ENCODE results near the gene NUP37.
"Not testable (repeated sequence)": the region's sequence is repeated elsewhere in the genome, so short reads cannot be mapped to it uniquely, and the experiment has no call there.

DNA sequence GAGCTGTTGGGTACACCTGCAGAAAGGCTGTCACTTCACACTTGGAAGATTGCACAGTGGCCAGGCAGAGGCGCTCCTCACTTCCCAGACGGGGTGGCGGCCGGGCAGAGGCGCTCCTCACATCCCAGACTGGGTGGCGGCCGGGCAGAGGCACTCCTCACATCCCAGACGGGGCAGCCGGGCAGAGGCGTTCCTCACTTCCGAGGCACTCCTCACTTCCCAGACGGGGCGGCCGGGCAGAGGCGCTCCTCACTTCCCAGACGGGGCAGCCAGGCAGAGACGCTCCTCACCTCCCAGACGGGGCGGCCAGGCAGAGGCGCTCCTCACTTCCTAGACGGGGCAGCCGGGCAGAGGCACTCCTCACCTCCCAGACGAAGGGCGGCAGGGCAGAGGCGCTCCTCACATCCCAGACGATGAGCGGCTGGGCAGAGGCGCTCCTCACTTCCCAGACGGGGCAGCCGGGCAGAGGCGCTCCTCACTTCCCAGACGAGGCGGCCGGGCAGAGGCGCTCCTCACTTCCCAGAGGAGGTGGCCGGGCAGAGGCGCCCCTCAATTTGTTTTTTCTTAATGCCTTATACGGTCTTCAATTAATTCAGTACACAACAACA, 30.6 kb downstream of the NUP37 start:
- TF ChIP-seq, protein P1, sequence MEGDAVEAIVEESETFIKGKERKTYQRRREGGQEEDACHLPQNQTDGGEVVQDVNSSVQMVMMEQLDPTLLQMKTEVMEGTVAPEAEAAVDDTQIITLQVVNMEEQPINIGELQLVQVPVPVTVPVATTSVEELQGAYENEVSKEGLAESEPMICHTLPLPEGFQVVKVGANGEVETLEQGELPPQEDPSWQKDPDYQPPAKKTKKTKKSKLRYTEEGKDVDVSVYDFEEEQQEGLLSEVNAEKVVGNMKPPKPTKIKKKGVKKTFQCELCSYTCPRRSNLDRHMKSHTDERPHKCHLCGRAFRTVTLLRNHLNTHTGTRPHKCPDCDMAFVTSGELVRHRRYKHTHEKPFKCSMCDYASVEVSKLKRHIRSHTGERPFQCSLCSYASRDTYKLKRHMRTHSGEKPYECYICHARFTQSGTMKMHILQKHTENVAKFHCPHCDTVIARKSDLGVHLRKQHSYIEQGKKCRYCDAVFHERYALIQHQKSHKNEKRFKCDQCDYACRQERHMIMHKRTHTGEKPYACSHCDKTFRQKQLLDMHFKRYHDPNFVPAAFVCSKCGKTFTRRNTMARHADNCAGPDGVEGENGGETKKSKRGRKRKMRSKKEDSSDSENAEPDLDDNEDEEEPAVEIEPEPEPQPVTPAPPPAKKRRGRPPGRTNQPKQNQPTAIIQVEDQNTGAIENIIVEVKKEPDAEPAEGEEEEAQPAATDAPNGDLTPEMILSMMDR (conservative IDR thresholded peaks at IDR 0.05; ENCODE audit: low read length), result not testable (repeated sequence)
- TF ChIP-seq EZH2phosphoT487 (IDR thresholded peaks at IDR 0.05; ENCODE audit: borderline replicate concordance, low read depth, low read length), result not testable (repeated sequence)
